Mucosa of descending colon (tissue), 3 donors: ENCODE results near the gene TRAM2. TPM values are rescaled to one million over a fixed set of nuclear protein-coding genes. Genes with fewer than 3 reads are reported as not detected.

Source experiments
- ATAC-seq: fragments of 200-7000 bp; cut with Tn5 transposase; one replicate; pipeline ENCODE4 v1.9.1; 2020; ENCODE audit warnings: mild to moderate bottlenecking, moderate library complexity
- DNase-seq, 3 donors: peaks; one replicate each; pipeline ENCODE4 v3.0.0-alpha.2; 2020
- H3K36me3 ChIP-seq: fragments of 200-600 bp; one replicate; pipeline ENCODE4 v1.8.0; 2021; ENCODE audit warnings: low read depth, mild to moderate bottlenecking
- H3K4me1 ChIP-seq: fragments of 200-600 bp; one replicate; pipeline ENCODE4 v1.8.0; 2021; ENCODE audit warnings: low read depth, mild to moderate bottlenecking
- H3K4me3 ChIP-seq: fragments of 200-600 bp; one replicate; pipeline ENCODE4 v1.8.0; 2021; ENCODE audit warnings: mild to moderate bottlenecking
- H3K9me3 ChIP-seq: fragments of 200-600 bp; one replicate; pipeline ENCODE4 v1.8.0; 2021; ENCODE audit warnings: mild to moderate bottlenecking
- CTCF ChIP-seq: fragments of 200-600 bp; IDR thresholded peaks from one replicate; pipeline ENCODE4 v1.8.0; 2022; ENCODE audit warnings: antibody characterized with exemption, mild to moderate bottlenecking
- intact Hi-C, 2 donors: fragments of 100-400 bp; cut with DNase I in 1 of 2; cut with micrococcal nuclease in 1 of 2; formaldehyde crosslinking; loops; one replicate each; pipeline versions ENCODE4 v1.11.0 to v1.11.1; 2022; cut with DNase I, micrococcal nuclease
- total RNA-seq, 3 donors: library from RNA; stranded (reverse); fragmentation: NEBNext Ultra II Directional in 2 of 3; extraction: Animal tissue kit (Norgen Biotek cat#: 25700) in 2 of 3; gene quantifications; one replicate each; pipeline versions ENCODE4 v1.2.1 to v1.2.4, GENCODE V29; 2021 to 2023
- donor health status: DM: no; HTN: no; CAD: no; lungs with moderate emphysema.
- donor health status: DM: no; HTN: no; CAD: no.
- donor health status: DM: no; HTN: yes; CAD: no.

Gene TRAM2
- total RNA-seq, 3 donors from 2014 or later = 20.3 to 25.0 (median 24.1) TPM

- Histone ChIP-seq H3K36me3 (no peaks in the 10 kb centered on the region), H3K9me3 (no peaks in the 10 kb centered on the region), H3K4me1 (no peaks in the 10 kb centered on the region), H3K4me3 (no peak overlapping the region)
- DNase-seq (no peak), ATAC-seq (peak; percentile 52)
- intact Hi-C loops = no loop called here
- no peak for TF ChIP-seq CTCF
These were observed 61.5 kb downstream of the TRAM2 start for GRCh38 chr6:52515219-52515960.

- no peak for DNase-seq
- H3K4me3 ChIP-seq = no peak overlapping the region
- intact Hi-C loops = loop anchor here in 1 of 2 donors (5.0 kb wide), 1 partner anchor 58 kb away; no protein-coding TSS in a partner anchor
- H3K36me3 ChIP-seq = no peaks in the 10 kb centered on the region
- no peak for ATAC-seq
- H3K4me1 ChIP-seq = no peaks in the 10 kb centered on the region
- H3K9me3 ChIP-seq = no peaks in the 10 kb centered on the region
- no peak for TF ChIP-seq CTCF
These were observed 62.3 kb downstream of the TRAM2 start for GRCh38 chr6:52514514-52514913.

GRCh38 chr6:52513896-52514295, 63.0 kb downstream of the TRAM2 start:
- Histone ChIP-seq H3K4me1 (no peaks in the 10 kb centered on the region), H3K4me3 (no peak overlapping the region), H3K36me3 (no peaks in the 10 kb centered on the region), H3K9me3 (no peaks in the 10 kb centered on the region)
- no peak for TF ChIP-seq CTCF
- ATAC-seq (no peak), DNase-seq (no peak)
- intact Hi-C loops = loop anchor here in 1 of 2 donors (5.0 kb wide), 1 partner anchor 58 kb away; no protein-coding TSS in a partner anchor

GRCh38 chr6:52513464-52513863, 63.4 kb downstream of the TRAM2 start:
- H3K4me3 ChIP-seq = no peak overlapping the region
- H3K4me1 ChIP-seq = no peaks in the 10 kb centered on the region
- intact Hi-C loops = loop anchor here in 1 of 2 donors (5.0 kb wide), 1 partner anchor 59 kb away; no protein-coding TSS in a partner anchor
- H3K9me3 ChIP-seq = no peaks in the 10 kb centered on the region
- ATAC-seq = no peak
- no peak for TF ChIP-seq CTCF
- H3K36me3 ChIP-seq = no peaks in the 10 kb centered on the region
- no peak for DNase-seq

- ATAC-seq (peak; percentile 64), DNase-seq (no peak)
- Histone ChIP-seq H3K4me1 (no peaks in the 10 kb centered on the region), H3K9me3 (no peaks in the 10 kb centered on the region), H3K4me3 (no peak overlapping the region), H3K36me3 (peaks cover 3% of the 10 kb centered on the region)
- no peak for TF ChIP-seq CTCF
- intact Hi-C loops = loop anchor here in 1 of 2 donors (5.0 kb wide), 1 partner anchor 60 kb away; no protein-coding TSS in a partner anchor
These were observed 64.7 kb downstream of the TRAM2 start for GRCh38 chr6:52512199-52512598.
